Activated naive CD8-positive, alpha-beta T cell treated with anti-CD3 and anti-CD28 coated beads for 36 hours (primary cell): ENCODE results near the gene TTR. TPM values are rescaled to one million over a fixed set of nuclear protein-coding genes. Genes with fewer than 3 reads are reported as not detected.

ENCODE experiments used
- DNase-seq: peaks from one replicate; pipeline ENCODE4 v3.0.0; 2021
- H3K27ac Mint-ChIP-seq: one replicate; pipeline ENCODE4 v1.8.0; 2022; ENCODE audit warnings: mild to moderate bottlenecking, moderate library complexity, mixed read lengths
- H3K27me3 Mint-ChIP-seq: one replicate; pipeline ENCODE4 v1.8.0; 2022; ENCODE audit warnings: mild to moderate bottlenecking, mixed read lengths
- H3K36me3 Mint-ChIP-seq: one replicate; pipeline ENCODE4 v1.8.0; 2021; ENCODE audit warnings: mild to moderate bottlenecking, mixed read lengths
- H3K4me1 Mint-ChIP-seq: one replicate; pipeline ENCODE4 v1.8.0; 2021; ENCODE audit warnings: mixed read lengths
- H3K4me3 Mint-ChIP-seq: one replicate; pipeline ENCODE4 v1.8.0; 2022; ENCODE audit warnings: mild to moderate bottlenecking, moderate library complexity, mixed read lengths
- H3K9me3 Mint-ChIP-seq: one replicate; pipeline ENCODE4 v1.8.0; 2022; ENCODE audit warnings: mixed read lengths
- total RNA-seq, 2 experiments: library from RNA; stranded (reverse); gene quantifications; one replicate each; pipeline ENCODE4 v1.2.3, GENCODE V29; 2021

TTR gene
- total RNA-seq, 2 experiments from 2014 or later: not detected

GRCh38 chr18:31647127-31647753, 55.6 kb downstream of the TTR start:
- Mint-ChIP-seq H3K4me3 (no peak overlapping the region), H3K4me1 (peaks cover 16% of the 10 kb centered on the region), H3K27ac (no peak overlapping the region), H3K9me3 (no peaks in the 10 kb centered on the region), H3K27me3 (peaks cover 26% of the 10 kb centered on the region), H3K36me3 (no peaks in the 10 kb centered on the region)
- no peak for DNase-seq

Other genes with a start within 250 kb of the TTR start
- gene DSG4, start 215.1 kb upstream of the TTR start, total RNA-seq: not detected
- gene DSG3, start 144.1 kb upstream of the TTR start, total RNA-seq: not detected
- under 1 TPM; 0.70 to 0.89 TPM for gene DSG2, start 93.7 kb upstream of the TTR start, total RNA-seq
- gene B4GALT6, start 92.7 kb downstream of the TTR start, total RNA-seq: 1 to 10 TPM; 3.1 to 3.2 TPM
- gene SLC25A52, start 169.0 kb downstream of the TTR start, total RNA-seq: not detected